SK-N-SH (cell line): Measurements from ENCODE around the gene HDAC4. TPM values are rescaled to one million over a fixed set of nuclear protein-coding genes. Genes with fewer than 3 reads are reported as not detected.

ENCODE experiments used
- CTCF ChIA-PET: fragments of 300-600, 350-600 bp; formaldehyde crosslinking; extraction: SDS; loops from one replicate; lab custom pipeline; 2021; lab: Yijun Ruan, JAX
- POLR2A ChIA-PET: fragments of 350-600 bp; sonication (Branson Sonifier 250); formaldehyde crosslinking; extraction: SDS; loops from one replicate; lab custom pipeline; 2020; ENCODE audit warnings: antibody characterized with exemption, inconsistent platforms; lab: Yijun Ruan, JAX
- DNase-seq: peaks from one replicate; pipeline ENCODE4 v3.0.0; 2012
- H2AFZ ChIP-seq: fragments of 200-600 bp; sonication (generic); 2 replicates; pipeline ENCODE4 v1.8.1; 2016; ENCODE audit warnings: antibody characterized with exemption, mild to moderate bottlenecking, low read depth
- H3F3A ChIP-seq: fragments of 200-600 bp; sonication (generic); replicated peaks from 2 replicates; pipeline ENCODE3; 2016; ENCODE audit warnings: antibody characterized with exemption, mild to moderate bottlenecking; ENCODE audit not compliant: insufficient read depth
- H3K27ac ChIP-seq, 2 experiments: fragments of 200-500 bp in 1 of 2; fragments of 200-600 bp in 1 of 2; sonication (Bioruptor generic) in 1 of 2; sonication (generic), shearing (Covaris generic) in 1 of 2; 2 replicates each; pipeline versions ENCODE4 v1.5.1 to v1.6.1; 2014 to 2016; ENCODE audit warnings: low read depth in 2 of 2, inconsistent platforms in 1 of 2, low read length in 1 of 2, mild to moderate bottlenecking in 1 of 2, mixed read lengths in 1 of 2
- H3K27me3 ChIP-seq: fragments of 200-600 bp; sonication (generic), shearing (Covaris generic); 2 replicates; pipeline ENCODE4 v1.6.1; 2016; ENCODE audit warnings: mixed run types; ENCODE audit not compliant: insufficient read depth
- H3K36me3 ChIP-seq, 2 experiments: fragments of 200-500 bp in 1 of 2; fragments of 200-600 bp in 1 of 2; sonication (Bioruptor generic) in 1 of 2; sonication (generic) in 1 of 2; replicated peaks in 1 of 2; 2 replicates each; pipeline versions ENCODE3 to v1.5.1; 2014 to 2016; ENCODE audit warnings: low read length in 1 of 2, mild to moderate bottlenecking in 1 of 2; ENCODE audit not compliant: insufficient read depth in 2 of 2, control insufficient read depth in 1 of 2
- H3K4me1 ChIP-seq, 2 experiments: fragments of 200-500 bp in 1 of 2; fragments of 200-600 bp in 1 of 2; sonication (Bioruptor generic) in 1 of 2; sonication (generic), shearing (Covaris generic) in 1 of 2; 2 replicates each; pipeline versions ENCODE4 v1.5.1 to v1.6.1; 2014 to 2016; ENCODE audit warnings: low read depth in 1 of 2, low read length in 1 of 2, mixed run types in 1 of 2; ENCODE audit not compliant: insufficient read depth in 2 of 2, control insufficient read depth in 1 of 2
- H3K4me2 ChIP-seq: fragments of 200-600 bp; sonication (generic), shearing (Covaris generic); 2 replicates; pipeline ENCODE4 v1.6.1; 2017; ENCODE audit warnings: mixed run types
- H3K4me3 ChIP-seq, 2 experiments: fragments of 200-500 bp in 1 of 2; fragments of 200-600 bp in 1 of 2; sonication (Bioruptor generic) in 1 of 2; sonication (generic), shearing (Covaris generic) in 1 of 2; 2 replicates each; pipeline versions ENCODE4 v1.5.1 to v1.8.1; 2014 to 2016; ENCODE audit warnings: low read depth in 2 of 2, inconsistent platforms in 1 of 2, low read length in 1 of 2, mild to moderate bottlenecking in 1 of 2, mixed read lengths in 1 of 2, moderate library complexity in 1 of 2
- H3K79me2 ChIP-seq: fragments of 200-600 bp; sonication (generic); 2 replicates; pipeline ENCODE4 v1.8.1; 2017; ENCODE audit warnings: mild to moderate bottlenecking; ENCODE audit not compliant: insufficient read depth
- H3K9ac ChIP-seq: fragments of 200-600 bp; sonication (generic); 2 replicates; pipeline ENCODE4 v1.6.1; 2017; ENCODE audit warnings: mixed run types
- H3K9me2 ChIP-seq: fragments of 200-600 bp; sonication (generic); 2 replicates; pipeline ENCODE4 v1.6.1; 2017; ENCODE audit warnings: mixed run types
- H3K9me3 ChIP-seq: fragments of 200-600 bp; sonication (generic); 2 replicates; pipeline ENCODE4 v1.6.1; 2017; ENCODE audit warnings: mixed run types, mild to moderate bottlenecking, moderate library complexity
- H4K20me1 ChIP-seq: fragments of 200-600 bp; sonication (generic); 2 replicates; pipeline ENCODE4 v1.6.1; 2017; ENCODE audit warnings: mild to moderate bottlenecking, mixed run types; ENCODE audit not compliant: insufficient read depth
- CHD2 ChIP-seq: fragments of 150-350 bp; IDR thresholded peaks from 2 replicates; pipeline ENCODE4 v1.6.1; 2018; ENCODE audit warnings: low read length; ENCODE audit not compliant: partially characterized antibody
- FOSL2 ChIP-seq: IDR thresholded peaks from 2 replicates; pipeline ENCODE4 v1.4.0; 2012; ENCODE audit warnings: low read depth, mild to moderate bottlenecking, moderate library complexity, borderline replicate concordance
- GABPA ChIP-seq: IDR thresholded peaks from 2 replicates; pipeline ENCODE4 v1.4.0; 2012; ENCODE audit warnings: low read depth, mild to moderate bottlenecking
- JUND ChIP-seq: IDR thresholded peaks from 2 replicates; pipeline ENCODE4 v1.4.0; 2012
- MAX ChIP-seq: IDR thresholded peaks from 2 replicates; pipeline ENCODE4 v1.4.0; 2012; ENCODE audit warnings: low read depth
- MEF2A ChIP-seq: IDR thresholded peaks from 2 replicates; pipeline ENCODE4 v1.4.0; 2012; ENCODE audit warnings: low read depth, borderline replicate concordance
- NFIC ChIP-seq: IDR thresholded peaks from 2 replicates; pipeline ENCODE4 v1.4.0; 2012; ENCODE audit warnings: borderline replicate concordance
- NRF1 ChIP-seq: IDR thresholded peaks from 2 replicates; pipeline ENCODE4 v1.6.1; 2012; ENCODE audit warnings: low read depth, mild to moderate bottlenecking, low read length
- RAD21 ChIP-seq: IDR thresholded peaks from 2 replicates; pipeline ENCODE4 v1.6.1; 2012; ENCODE audit warnings: mild to moderate bottlenecking, low read length
- RCOR1 ChIP-seq: fragments of 150-350 bp; IDR thresholded peaks from 2 replicates; pipeline ENCODE4 v1.6.1; 2017; ENCODE audit warnings: antibody characterized with exemption, low read length
- RFX5 ChIP-seq: IDR thresholded peaks from 2 replicates; pipeline ENCODE4 v1.6.1; 2012; ENCODE audit warnings: mild to moderate bottlenecking, improper control_type of control experiment, low read length
- RXRA ChIP-seq: IDR thresholded peaks from 2 replicates; pipeline ENCODE4 v1.4.0; 2012; ENCODE audit warnings: low read depth, mild to moderate bottlenecking, borderline replicate concordance
- USF2 ChIP-seq: fragments of 150-350 bp; IDR thresholded peaks from 2 replicates; pipeline ENCODE4 v1.6.1; 2017; ENCODE audit warnings: antibody characterized with exemption, low read length, low read depth, borderline replicate concordance
- YY1 ChIP-seq: IDR thresholded peaks from 2 replicates; pipeline ENCODE4 v1.4.0; 2012; ENCODE audit warnings: low read depth, mild to moderate bottlenecking
- ZBTB33 ChIP-seq: IDR thresholded peaks from 2 replicates; pipeline ENCODE4 v1.4.0; 2012; ENCODE audit warnings: low read depth, borderline replicate concordance
- WGBS: methylation state at CpG from one replicate; pipeline ENCODE4 v1.1.6; 2017; ENCODE audit warnings: low lambda C conversion rate; 5-methylcytosine and 5-hydroxymethylcytosine counted together
- polyA plus RNA-seq, 3 experiments: library from polyadenylated mRNA; depleted of rRNA; stranded (reverse); fragments of >200 nt; gene quantifications; 2 replicates each; pipeline ENCODE4 v1.2.3, GENCODE V29; 2012

HDAC4 gene
- polyA plus RNA-seq, 1 of the 3 experiments (the other 2 are of a cell fraction): 5.5 TPM

GRCh38 chr2:239291475-239292350 lies 109.1 kb downstream of the HDAC4 start (continued):
- TF ChIP-seq MAX (no peak), ZBTB33 (no peak), RFX5 (no peak), RCOR1 (no peak), YY1 (no peak), NFIC (no peak), GABPA (no peak), RAD21 (no peak), MEF2A (no peak), FOSL2 (no peak), CHD2 (no peak)
- TF ChIP-seq, all 33 proteins: peak for 0

- no peaks in the 10 kb centered on the region for H3K9me3 ChIP-seq
- H3K27ac ChIP-seq: no peak overlapping the region; a peak in 1 of 4 replicates
- WGBS: 94% methylated on average over 37 of the region's 39 CpGs
- H3K36me3 ChIP-seq: no peaks in the 10 kb centered on the region
- H3K9ac ChIP-seq: no peak overlapping the region
- DNase-seq: no peak
- H3K9me2 ChIP-seq: no peaks in the 10 kb centered on the region
- peaks cover 0 to 43% of the 10 kb centered on the region in 2 experiments; a peak in 3 of 4 replicates for H3K4me1 ChIP-seq
- peaks cover 5% of the 10 kb centered on the region; the same call in 1 of the 2 replicates for H3K79me2 ChIP-seq
- H4K20me1 ChIP-seq: no peaks in the 10 kb centered on the region
- POLR2A ChIA-PET: no interaction called here
- no peak overlapping the region for H3K4me3 ChIP-seq
- CTCF ChIA-PET: interaction anchor here (0.8 to 1.4 kb wide), 3 partner anchors 13 to 19 kb away, joined by 3 read pairs; no protein-coding TSS in a partner anchor
- no peak for TF ChIP-seq USF2
- no peak for TF ChIP-seq CHD2
- no peak for TF ChIP-seq ZBTB33
- TF ChIP-seq GABPA: no peak
- TF ChIP-seq NRF1: no peak
- no peak for TF ChIP-seq JUND
- no peak for TF ChIP-seq RXRA
- TF ChIP-seq RCOR1: no peak
- no peak for TF ChIP-seq YY1
- H3K4me2 ChIP-seq: no peak overlapping the region
- H3F3A ChIP-seq: no peaks in the 10 kb centered on the region
- no peak overlapping the region for H2AFZ ChIP-seq
- no peaks in the 10 kb centered on the region for H3K27me3 ChIP-seq
These were observed 110.0 kb downstream of the HDAC4 start for GRCh38 chr2:239290618-239291474.
